ENCODE results near the gene AWAT2.

The AWAT2 gene, protein sequence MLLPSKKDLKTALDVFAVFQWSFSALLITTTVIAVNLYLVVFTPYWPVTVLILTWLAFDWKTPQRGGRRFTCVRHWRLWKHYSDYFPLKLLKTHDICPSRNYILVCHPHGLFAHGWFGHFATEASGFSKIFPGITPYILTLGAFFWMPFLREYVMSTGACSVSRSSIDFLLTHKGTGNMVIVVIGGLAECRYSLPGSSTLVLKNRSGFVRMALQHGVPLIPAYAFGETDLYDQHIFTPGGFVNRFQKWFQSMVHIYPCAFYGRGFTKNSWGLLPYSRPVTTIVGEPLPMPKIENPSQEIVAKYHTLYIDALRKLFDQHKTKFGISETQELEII

DNA sequence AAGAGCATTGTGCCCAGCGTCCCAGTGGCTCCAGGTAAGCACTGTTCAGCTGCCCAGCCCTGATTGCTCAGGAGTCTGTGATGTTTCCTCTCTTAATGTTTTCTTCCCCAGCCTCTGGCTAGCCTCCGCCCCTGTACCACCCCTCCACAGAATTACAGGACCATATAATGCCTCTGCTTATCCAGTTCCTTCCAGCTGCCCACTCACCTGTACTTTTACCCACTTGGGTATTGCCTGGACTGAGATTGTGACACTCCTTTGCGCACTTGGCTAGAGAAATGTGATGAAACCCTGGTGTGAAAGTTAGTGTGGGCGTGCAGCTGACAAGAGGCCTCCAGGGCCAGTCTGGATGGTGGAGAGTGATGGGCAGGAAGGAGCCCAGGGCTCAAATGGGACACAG, at the start of gene AWAT2:
Gene AWAT2, minus strand, starts transcription at position 14 of the 400 bp plus-strand sequence. Its CDS starts 6 bp downstream, at position 8.
- no peak for DNase-seq

DNA sequence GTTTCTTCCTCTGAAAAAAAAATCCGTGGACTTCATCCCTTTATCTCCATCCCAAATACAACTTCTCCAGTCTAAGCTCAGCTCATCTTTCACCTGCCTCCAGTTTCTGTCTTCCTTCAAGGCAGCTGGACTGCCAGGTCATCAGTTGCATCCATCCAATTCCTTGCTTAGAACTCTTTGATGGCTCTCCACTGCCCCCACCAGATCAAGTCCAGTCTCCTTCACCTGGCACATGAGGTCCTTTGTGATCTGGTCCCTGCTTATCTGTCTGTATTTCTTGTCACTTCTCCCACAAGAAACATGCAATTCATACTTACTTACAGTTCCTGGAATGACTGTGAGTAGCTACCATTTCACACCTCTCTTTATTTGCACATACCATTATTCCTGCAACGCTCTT, 46.3 kb upstream of the AWAT2 start:
- no peak for DNase-seq

DNA sequence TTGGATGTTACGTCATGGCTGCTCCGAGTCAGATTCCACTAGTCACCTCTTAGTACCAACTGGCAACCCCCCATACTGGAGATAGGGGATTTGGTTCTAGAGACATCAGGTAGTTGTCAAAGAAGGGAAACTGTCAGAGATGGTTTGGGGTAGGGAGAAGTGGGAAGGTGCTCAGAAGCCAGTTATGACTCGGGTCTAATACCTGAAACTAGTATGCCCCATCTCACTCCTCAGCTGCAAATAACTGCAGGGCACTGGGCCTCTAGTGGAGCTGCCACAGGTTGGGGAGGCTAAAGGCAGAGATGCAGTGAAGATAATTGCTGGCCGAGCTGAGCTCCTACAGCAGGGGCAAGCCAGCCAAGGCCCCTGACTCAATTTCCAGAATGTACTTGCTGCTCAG, 42.5 kb upstream of the AWAT2 start:
- no peak for DNase-seq

DNA sequence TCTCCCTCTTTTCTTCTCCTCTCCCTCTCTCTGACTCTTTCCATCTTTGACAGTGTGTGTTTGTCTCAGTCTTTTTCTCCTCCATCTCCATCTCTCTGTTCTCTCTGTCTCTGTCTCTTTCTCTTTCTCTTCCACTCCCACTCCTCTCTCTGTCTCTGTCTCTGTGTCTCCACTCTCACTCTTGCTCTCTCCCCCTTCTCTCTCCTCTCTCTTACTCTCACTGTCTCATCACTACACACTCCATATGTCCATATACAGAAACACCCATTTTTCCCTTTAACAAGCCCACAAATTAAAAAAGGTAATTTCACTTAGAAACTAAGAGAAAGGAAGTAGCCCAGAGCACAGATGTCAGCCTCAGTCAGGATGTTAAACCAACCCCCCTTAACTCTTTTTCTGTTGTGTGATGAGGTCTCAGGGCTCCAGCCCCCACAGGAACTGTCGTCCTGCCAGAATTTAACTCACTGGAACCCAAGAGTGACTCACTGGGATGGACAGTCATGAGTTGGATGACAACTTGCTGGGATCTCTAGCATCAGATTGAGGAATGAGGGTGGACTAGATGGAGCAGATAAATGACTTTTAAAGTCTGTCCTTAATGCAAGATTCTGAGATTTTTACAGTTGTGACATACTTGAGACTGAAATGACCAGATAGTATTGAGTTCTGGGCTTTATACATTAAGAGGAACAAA, 40.0 kb upstream of the AWAT2 start:
- DNase-seq = no peak

DNA sequence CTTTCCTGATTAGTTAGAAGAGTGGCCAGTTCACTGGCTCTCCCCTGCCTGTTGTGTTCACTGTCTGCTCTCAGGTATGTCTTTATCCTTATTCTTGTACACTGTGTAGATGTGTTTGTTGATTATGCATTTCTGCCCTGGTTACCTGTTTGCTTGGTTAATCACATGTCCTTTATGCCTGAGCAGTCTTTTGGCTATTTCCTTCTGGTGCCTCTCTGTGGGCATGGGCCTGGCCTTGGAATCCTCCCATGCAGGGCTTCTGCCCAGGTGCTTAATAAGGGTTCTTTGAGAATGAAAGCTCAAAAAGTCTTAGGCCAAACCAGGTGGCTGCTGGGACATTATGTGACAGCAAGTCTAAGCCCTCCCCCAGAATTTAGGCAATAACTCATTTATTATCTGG, 39.0 kb upstream of the AWAT2 start:
- DNase-seq = no peak

DNA sequence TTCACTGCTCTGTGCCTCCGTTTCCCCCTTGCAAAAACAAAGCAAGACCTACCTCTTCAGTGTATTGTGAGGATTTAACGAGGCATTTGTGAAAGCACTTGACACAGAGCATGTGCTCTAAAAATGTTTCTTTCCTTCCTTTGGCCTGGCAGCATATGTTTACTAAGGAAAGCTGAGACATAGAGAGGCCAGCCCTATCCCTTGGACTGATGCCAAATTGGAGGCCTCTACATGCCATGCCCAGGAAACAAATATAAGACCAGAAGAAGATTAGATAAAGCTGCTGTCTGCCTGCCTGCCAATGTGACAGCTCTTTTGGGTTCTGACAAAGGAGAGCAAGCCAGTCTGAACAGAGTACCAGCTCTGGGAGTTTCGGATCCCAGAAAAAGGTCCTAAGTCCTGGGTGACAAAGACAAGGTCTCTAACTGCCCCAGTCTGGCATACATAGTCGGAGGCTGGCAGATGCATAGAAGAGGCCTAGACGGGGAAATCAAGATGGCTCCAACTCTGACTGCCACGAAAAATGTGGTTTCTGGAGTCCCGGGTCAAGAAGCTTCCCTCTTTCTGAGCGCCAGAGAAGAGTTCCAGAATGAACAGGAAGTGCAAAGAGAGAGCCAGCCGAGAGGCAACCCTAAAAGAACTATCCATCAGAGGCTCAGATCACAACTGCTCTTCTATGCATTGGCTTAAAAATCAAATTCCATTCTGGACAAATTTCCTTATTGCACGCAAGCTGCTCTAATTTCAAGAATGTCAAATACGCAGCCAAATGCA, 38.3 kb upstream of the AWAT2 start:
- no peak for DNase-seq

DNA sequence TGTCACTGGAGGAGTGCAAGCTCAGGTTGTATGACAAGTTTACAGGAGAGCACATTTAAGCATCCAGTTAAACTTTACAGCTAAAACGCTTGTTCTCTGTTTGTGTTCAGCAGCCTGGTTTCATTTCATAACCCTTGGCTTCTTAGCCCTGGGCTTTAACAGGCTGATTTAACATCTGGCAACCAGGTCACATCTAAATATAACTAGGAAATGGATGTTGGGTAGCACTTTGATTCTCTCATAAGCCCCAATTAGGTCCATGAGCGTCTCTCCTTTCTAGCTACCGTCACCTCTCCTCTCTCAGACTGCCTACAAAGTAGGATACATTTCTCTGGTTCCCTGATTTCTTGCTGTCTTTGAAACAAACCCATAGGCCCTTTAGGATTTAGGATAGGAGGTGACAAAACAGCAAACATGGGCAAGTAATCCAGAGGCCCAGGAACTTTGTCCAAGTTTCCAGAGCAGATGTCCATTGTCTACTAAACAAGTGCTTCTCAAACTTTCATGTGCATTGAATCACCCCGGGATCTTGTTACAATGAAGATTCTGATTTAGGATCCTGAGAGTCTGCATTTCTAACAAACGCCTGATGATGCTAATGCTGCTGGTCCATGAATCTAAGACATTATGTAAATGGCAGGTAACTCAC, 35.0 kb upstream of the AWAT2 start:
- DNase-seq = no peak

DNA sequence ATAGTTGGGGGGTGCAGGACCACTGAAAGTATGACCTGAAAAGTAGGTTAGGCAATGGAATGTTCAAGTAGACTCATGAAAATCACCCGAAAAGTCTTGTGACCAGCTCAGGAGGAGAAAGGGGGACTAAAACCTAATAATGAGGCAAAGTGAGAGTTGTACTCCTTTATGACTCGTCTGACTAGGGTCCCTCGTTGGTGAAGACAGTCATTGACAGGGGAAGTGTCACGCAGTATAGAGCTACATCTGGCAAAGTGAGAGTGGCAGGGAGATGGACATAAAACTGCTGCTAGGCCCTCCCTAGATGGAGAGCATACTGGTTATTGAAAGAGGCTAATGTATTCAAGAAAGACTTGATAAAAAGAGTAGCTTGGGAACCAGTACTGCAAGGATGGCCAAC, 33.0 kb upstream of the AWAT2 start:
- no peak for DNase-seq

DNA sequence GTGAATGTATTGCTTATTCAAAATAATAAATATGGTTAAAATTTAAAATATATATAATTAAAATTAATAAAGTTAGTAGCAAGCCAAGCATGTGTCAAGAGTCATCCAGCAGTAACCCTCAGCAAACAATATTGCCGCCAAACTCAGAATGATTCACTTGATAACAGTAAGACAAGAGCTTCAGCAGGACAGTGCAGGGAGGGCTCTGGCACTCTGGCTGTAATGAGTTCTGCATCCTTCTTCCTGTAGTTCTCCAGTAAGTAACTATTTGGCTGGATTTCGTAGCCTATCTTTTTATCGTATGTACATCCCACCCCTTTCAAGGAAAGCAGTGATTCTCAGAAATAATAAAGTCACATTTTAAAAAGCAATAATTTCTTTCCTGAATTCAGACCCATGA, 30.1 kb upstream of the AWAT2 start:
- no peak for DNase-seq

DNA sequence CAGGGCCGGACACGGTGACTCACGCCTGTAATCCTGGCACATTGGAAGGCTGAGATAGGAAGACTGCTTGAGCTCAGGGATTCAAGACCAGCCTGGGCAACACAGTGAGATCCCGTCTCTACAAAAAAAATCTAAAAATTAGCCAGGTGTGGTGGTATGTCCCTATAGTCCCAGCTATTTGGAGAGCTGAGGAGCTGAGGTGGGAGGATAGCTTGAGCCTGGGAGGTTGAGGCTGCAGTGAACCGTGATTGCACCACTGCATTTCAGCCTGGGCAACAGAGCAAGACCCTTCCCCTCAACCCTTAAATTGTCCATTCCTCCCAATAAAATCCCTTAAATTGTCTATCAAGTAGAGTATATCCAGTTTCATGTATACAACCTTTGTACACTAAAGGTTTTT, 29.6 kb upstream of the AWAT2 start:
- no peak for DNase-seq

DNA sequence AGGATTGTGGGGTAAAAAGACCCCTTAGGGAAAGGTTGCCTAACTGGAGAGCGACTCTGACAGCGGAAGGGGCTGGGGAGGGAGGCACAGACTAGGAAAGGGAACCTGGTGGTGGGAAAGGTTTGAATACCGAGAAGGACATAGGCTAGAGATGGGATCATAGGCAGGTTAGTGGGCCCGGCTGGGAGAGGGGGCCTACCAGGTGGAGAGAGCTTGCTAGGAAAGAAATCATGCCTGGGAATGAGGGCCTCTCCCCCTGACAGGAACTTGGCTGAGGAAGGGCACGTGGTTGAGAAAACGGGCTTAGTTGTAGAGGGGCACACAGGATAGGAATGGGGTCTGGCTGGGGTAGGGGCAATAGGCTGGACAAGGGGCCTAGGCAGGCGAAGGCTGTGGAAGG, 16.9 kb upstream of the AWAT2 start:
- DNase-seq = no peak

DNA sequence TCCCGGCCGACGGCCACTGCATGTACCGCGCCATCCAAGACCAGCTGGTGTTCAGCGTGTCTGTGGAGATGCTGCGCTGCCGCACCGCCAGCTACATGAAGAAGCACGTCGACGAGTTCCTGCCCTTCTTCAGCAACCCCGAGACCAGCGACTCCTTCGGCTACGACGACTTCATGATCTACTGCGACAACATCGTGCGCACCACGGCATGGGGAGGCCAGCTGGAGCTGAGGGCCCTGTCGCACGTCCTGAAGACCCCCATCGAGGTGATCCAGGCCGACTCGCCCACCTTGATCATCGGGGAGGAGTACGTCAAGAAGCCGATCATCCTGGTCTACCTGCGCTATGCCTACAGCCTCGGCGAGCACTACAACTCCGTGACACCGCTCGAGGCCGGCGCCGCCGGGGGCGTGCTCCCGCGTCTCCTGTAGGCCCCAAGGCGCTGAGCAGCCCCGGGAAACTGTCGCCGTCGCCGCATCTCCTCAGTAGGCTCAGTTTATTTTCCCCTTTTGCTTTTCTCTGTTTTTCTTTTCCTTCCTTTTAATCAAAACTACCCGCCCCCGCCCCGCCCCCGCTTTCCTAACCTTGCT, 13.3 kb upstream of the AWAT2 start:
- DNase-seq = no peak

DNA sequence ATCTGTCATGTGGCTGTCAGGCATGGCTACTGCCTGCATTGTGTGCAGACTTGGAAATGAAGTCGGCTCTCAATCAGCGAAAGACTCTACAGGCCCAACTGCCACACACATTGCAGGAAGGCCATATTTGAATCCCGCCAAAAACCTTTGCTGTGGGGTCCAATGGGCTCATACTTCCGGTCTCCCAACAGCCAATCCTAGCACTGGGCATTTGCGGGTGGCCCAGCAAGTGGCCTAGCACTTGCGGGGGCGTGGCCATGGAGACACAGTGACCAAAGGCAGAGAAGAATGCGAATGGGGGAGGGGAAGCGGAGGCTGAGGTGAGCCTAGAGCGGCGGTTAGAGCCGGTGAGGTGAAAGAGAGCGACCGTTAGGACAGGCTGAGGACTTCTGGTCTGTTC, 12.3 kb upstream of the AWAT2 start, which contains the start of gene OTUD6A:
Gene OTUD6A, plus strand, starts transcription at position 382 of the 400 bp plus-strand sequence. CDS start 68 bp downstream, outside the sequence.
- DNase-seq = no peak

DNA sequence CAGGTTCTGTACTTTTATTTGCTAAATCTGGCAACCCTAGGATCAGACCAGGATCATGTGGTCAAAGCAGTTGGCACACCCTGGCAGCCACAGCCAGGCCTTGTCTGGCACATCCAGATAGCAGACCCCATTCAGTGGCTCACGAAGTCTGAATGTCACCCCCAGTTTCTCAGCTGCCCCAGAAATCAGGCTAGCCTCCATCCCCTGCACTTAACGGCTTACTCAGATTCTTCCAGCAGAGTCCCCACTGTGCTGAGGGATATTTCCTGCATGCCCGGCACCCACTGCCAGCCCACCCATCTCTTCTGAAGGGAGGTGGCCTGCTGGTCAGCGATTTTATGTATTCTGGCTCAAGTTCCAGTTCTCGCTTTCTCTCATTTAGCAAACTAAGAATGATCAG, 4.7 kb upstream of the AWAT2 start:
- DNase-seq = no peak

DNA sequence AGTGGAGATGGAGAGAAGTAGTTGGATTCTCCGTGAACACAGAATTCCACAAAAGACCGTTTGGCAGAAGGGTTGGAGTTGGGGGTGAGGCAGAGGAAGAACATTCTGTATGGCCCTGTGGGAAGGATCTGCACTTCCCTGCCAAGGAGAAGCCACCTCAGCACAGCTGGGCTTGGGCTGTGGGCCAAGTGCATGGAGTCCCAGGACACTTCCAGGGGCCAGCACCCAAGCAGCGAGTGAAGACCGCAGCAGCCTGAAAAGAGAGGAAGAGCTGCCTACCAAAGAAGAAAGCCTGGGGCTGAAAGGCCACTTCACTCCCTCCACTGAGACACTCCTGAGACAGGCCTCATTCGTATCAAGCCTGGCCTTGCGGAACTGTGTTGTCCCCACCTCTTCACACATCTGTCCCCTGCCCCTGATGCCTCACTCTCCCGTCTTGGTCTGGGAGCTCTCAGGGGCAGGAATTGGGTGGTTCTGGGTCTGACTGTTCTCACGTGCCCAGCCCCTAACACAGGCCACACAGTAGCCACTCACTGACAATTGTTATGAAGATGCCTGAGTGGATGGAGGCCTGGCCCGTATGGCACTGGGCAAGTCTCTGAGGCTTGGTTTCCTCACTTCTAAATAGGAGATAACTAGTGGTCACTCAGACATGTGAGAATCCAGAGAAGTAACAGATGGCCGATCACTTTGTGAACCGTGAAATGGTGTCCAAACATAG, 3.3 kb upstream of the AWAT2 start:
- no peak for DNase-seq

DNA sequence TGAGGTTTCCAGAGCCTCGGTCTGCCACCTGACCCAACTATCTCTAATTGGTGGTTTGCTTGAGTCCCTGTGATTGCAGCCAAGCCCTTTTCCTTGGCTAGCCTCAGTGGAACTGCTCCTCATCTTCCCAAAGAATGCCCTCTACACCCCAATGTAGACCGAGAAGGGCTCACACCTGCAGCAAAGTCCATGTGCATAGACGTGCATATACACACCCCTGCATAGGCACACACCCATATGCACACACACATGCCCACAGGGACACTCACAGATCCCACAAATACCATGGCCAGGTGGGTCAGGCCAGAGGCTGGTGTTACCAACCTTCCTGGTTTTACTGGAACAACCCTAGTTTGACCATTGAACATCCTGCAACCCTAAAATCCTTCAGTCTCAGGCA, 332 bp downstream of the AWAT2 start:
- DNase-seq = no peak

DNA sequence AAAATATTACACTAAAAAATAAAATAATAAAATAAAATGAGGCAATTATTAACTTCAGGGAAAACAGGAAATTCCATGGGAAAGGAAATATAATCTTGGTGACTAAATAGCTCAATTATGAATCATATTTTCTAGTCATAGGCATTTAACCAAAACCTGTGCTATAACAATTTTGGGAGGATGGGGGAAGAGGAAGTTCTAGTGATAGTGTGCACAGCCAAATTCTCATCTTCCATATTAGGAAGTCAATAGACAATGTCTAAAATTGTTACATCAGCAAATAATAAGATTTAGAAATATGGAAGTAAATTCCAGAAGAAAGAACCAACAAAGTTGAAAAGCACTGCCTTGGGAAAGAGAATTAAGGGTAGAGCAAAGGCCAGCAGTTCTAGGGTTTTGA, 2.8 kb downstream of the AWAT2 start:
- DNase-seq = no peak

DNA sequence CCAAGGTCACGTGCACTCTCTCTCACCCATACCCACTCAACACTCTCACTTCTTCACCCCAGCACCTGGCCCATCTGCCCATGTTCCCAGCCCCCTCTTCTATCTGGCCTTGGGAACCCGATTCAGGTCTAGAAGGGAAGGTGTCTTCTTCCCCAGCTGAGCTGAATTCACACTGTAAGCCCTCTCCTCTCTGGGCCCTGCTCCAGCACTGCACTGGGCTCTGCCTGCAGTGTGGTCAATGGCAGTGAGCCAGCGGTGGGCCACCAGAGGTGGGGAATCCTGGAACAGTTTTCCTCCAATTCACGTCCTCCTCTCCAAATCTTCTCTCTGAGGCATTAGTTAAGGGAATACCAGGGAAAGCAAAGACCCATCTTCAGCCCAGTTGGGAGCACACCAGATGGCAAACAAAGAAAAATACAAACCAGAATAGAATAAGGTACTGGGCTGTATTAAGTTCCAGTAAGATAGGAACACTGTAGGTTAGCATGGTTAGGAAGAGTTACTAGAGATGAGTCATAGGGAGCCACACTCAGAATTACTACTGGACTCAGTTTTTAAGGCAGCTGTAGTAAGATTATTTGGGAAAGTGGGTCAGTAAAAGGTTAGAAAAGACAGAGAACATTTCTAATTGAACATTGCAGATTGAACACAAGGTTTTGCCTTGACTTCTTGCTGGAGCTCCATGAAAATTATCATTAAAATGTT, 5.0 kb downstream of the AWAT2 start:
- DNase-seq = no peak

DNA sequence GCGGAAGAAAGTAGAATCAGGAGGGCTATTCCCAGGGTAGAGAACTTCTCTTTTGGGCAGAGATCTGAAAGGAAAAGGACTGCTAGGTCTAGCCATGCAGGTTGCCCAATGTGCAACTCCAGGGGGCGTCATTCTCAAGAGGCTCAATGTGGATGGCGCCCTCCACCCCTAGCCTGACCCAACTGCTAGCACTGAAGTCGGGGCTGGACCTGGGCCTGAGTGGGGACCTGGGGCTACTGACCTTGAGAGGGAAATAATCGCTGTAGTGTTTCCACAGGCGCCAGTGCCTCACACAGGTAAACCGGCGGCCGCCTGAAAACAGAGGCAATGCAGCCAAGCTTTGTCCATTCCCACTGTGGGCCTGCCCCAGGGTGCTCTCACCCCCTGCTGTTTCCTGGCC, 6.1 kb downstream of the AWAT2 start:
- no peak for DNase-seq

DNA sequence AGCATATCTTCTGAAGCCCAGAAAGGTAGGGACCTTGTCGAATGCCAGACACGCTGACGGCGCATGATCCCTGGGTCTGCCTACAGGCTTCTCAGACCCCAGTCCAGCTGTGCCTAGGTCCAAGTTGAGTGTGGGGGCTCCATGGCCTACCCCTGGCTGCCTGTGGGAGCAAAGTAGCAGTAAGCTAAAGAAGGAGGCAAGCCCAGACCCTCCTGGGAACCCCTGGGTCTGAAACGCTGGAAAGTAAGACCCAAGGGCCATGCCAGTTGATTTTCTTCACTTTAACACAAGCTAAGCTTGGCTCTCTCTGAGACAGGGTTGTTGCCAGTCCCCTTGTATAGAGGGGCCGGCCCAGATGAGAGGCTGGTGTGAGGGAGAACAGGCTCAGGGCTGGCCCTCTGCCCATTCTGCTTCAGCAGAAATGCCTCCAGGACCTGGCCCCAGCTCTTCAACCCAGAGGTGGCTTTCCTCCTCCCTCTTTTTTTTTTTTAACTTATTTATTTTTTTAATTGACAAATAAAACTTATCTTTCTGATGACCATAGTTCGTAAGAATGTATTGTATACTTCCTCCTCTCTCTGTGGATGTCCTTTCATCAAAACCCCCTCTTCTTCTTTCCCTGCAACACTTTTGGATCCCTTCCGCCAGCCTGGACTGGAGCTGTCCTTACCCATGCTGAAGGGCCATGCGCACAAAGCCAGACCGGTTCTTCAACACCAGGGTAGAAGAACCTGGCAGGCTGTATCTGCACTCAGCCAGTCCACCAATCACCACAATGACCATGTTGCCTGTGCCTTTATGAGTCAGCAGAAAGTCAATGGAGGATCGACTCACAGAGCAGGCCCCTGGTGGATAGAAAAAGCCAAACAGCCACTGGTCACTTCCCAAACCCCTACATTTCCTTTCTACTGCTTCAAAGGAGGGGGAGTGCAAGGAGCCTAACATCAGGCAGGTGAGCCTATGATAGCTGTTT, 7.1 kb downstream of the AWAT2 start:
- DNase-seq = no peak
